Neural progenitor cell (in vitro differentiated cells): ENCODE measurements around the gene EVI5L. TPM values are rescaled to one million over a fixed set of nuclear protein-coding genes. Genes with fewer than 3 reads are reported as not detected.
"Not testable (repeated sequence)": the region's sequence is repeated elsewhere in the genome, so short reads cannot be mapped to it uniquely, and the experiment has no call there.

Source experiments
- DNase-seq: peaks from one replicate; pipeline ENCODE4 v3.0.0-alpha.2; 2016; ENCODE audit warnings: low spot score
- H2AFZ ChIP-seq: fragments of 200-600 bp; sonication (generic); replicated peaks from 2 replicates; pipeline ENCODE4 v1.6.1; 2016; ENCODE audit warnings: antibody characterized with exemption
- H3F3A ChIP-seq: fragments of 200-600 bp; sonication (generic); 2 replicates; pipeline ENCODE4 v1.6.1; 2016; ENCODE audit warnings: antibody characterized with exemption, low read depth
- H3K27ac ChIP-seq: fragments of 200-600 bp; sonication (generic); 2 replicates; pipeline ENCODE4 v1.5.1; 2016; ENCODE audit warnings: mild to moderate bottlenecking
- H3K27me3 ChIP-seq: fragments of 200-600 bp; sonication (generic); 2 replicates; pipeline ENCODE4 v1.6.1; 2016; ENCODE audit warnings: mild to moderate bottlenecking, moderate library complexity
- H3K36me3 ChIP-seq: fragments of 200-600 bp; sonication (generic); 2 replicates; pipeline ENCODE4 v1.5.1; 2016
- H3K4me1 ChIP-seq: fragments of 200-600 bp; sonication (generic); 2 replicates; pipeline ENCODE4 v1.6.1; 2016; ENCODE audit warnings: mixed run types
- H3K4me2 ChIP-seq: fragments of 200-600 bp; sonication (generic); 2 replicates; pipeline ENCODE4 v1.6.1; 2016
- H3K4me3 ChIP-seq: fragments of 200-600 bp; sonication (generic); 2 replicates; pipeline ENCODE4 v1.5.1; 2016
- H3K79me2 ChIP-seq: fragments of 200-600 bp; sonication (generic); 2 replicates; pipeline ENCODE4 v1.6.1; 2016; ENCODE audit warnings: low read depth
- H3K9ac ChIP-seq: fragments of 200-600 bp; sonication (generic); 2 replicates; pipeline ENCODE4 v1.6.1; 2016
- H3K9me3 ChIP-seq: fragments of 200-600 bp; sonication (generic); 2 replicates; pipeline ENCODE4 v1.5.1; 2016; ENCODE audit warnings: low read depth
- H4K20me1 ChIP-seq: fragments of 200-600 bp; sonication (generic); 2 replicates; pipeline ENCODE4 v1.6.1; 2016; ENCODE audit warnings: low read depth
- H3K27ac Mint-ChIP-seq: 3 replicates; pipeline ENCODE4 v1.8.0; 2021; ENCODE audit warnings: mixed read lengths
- H3K27me3 Mint-ChIP-seq: 2 replicates; pipeline ENCODE4 v1.8.0; 2022; ENCODE audit warnings: low read depth, mild to moderate bottlenecking, inconsistent platforms, moderate library complexity, mixed read lengths; ENCODE audit not compliant: insufficient read depth
- H3K36me3 Mint-ChIP-seq: 3 replicates; pipeline ENCODE4 v1.8.0; 2021; ENCODE audit warnings: mixed read lengths
- H3K4me1 Mint-ChIP-seq: 3 replicates; pipeline ENCODE4 v1.8.0; 2021; ENCODE audit warnings: mixed read lengths
- H3K4me3 Mint-ChIP-seq: 3 replicates; pipeline ENCODE4 v1.8.0; 2021; ENCODE audit warnings: mild to moderate bottlenecking, moderate library complexity, mixed read lengths
- H3K9me3 Mint-ChIP-seq: 3 replicates; pipeline ENCODE4 v1.8.0; 2020; ENCODE audit warnings: mixed read lengths
- CTCF ChIP-seq: fragments of 200-600 bp; sonication (generic); IDR thresholded peaks from 2 replicates; pipeline ENCODE4 v1.5.1; 2017; ENCODE audit warnings: antibody characterized with exemption, mild to moderate bottlenecking
- EZH2 ChIP-seq: fragments of 200-600 bp; sonication (generic); IDR thresholded peaks from 2 replicates; pipeline ENCODE4 v1.6.1; 2017; ENCODE audit warnings: antibody characterized with exemption, mild to moderate bottlenecking, moderate library complexity
- EZH2phosphoT487 ChIP-seq: fragments of 200-600 bp; sonication (generic); IDR thresholded peaks from 2 replicates; pipeline ENCODE4 v1.6.1; 2017; ENCODE audit warnings: antibody characterized with exemption
- total RNA-seq: library from RNA; depleted of rRNA; stranded (reverse); fragments of >200 nt; gene quantifications from 2 replicates; pipeline ENCODE4 v1.2.3, GENCODE V29; 2015; ENCODE audit warnings: low replicate concordance

EVI5L gene
- total RNA-seq, 1 donor from 2014 or later: 4.1 TPM

GRCh38 chr19:7858109-7858770 is 28.2 kb downstream of the EVI5L start:
- H3K4me3 ChIP-seq: peak overlapping the region; percentile 47
- Mint-ChIP-seq H3K27ac (no peak overlapping the region), H3K9me3 (no peaks in the 10 kb centered on the region), H3K27me3 (peaks cover 25% of the 10 kb centered on the region), H3K4me3 (peak overlapping the region; percentile 38), H3K36me3 (no peaks in the 10 kb centered on the region), H3K4me1 (peaks cover 6% of the 10 kb centered on the region)
- H3K27me3 ChIP-seq: peaks cover 83% of the 10 kb centered on the region
- H3K4me1 ChIP-seq: peaks cover 16% of the 10 kb centered on the region
- peak overlapping the region; percentile 51 for H2AFZ ChIP-seq
- H3K9me3 ChIP-seq: no peaks in the 10 kb centered on the region
- peak; percentile 90 for DNase-seq
- peak overlapping the region; percentile 77 for H3K4me2 ChIP-seq
- peaks cover 28% of the 10 kb centered on the region for H3F3A ChIP-seq
- H3K79me2 ChIP-seq: no peaks in the 10 kb centered on the region
- no peaks in the 10 kb centered on the region for H3K36me3 ChIP-seq
- no peak for TF ChIP-seq EZH2
- TF ChIP-seq EZH2phosphoT487: no peak
- TF ChIP-seq CTCF: no peak
- H3K9ac ChIP-seq: no peak overlapping the region
- H3K27ac ChIP-seq: no peak overlapping the region
- H4K20me1 ChIP-seq: peaks cover 29% of the 10 kb centered on the region

- H3K4me3 Mint-ChIP-seq, H3K4me3 ChIP-seq, H3K36me3 ChIP-seq, H2AFZ ChIP-seq, DNase-seq, H3K4me2 ChIP-seq, H3K79me2 ChIP-seq, H3K27ac Mint-ChIP-seq, H3K36me3 Mint-ChIP-seq, H3K27ac ChIP-seq, H3K4me1 Mint-ChIP-seq, H3K9ac ChIP-seq, H3K9me3 ChIP-seq, H3K9me3 Mint-ChIP-seq: not testable (repeated sequence)
- peaks cover 24% of the 10 kb centered on the region for H3K27me3 Mint-ChIP-seq
- Histone ChIP-seq H3K27me3 (peaks cover 83% of the 10 kb centered on the region), H3F3A (peaks cover 34% of the 10 kb centered on the region), H3K4me1 (peaks cover 20% of the 10 kb centered on the region), H4K20me1 (peaks cover 32% of the 10 kb centered on the region)
Observed at GRCh38 chr19:7859087-7859486, 29.1 kb downstream of the EVI5L start.

GRCh38 chr19:7859831-7860713 is 30.1 kb downstream of the EVI5L start:
- no peak overlapping the region for H3K27ac Mint-ChIP-seq
- peaks cover 32% of the 10 kb centered on the region for H4K20me1 ChIP-seq
- no peak overlapping the region for H3K9ac ChIP-seq
- no peaks in the 10 kb centered on the region for H3K9me3 Mint-ChIP-seq
- H3K36me3 ChIP-seq: no peaks in the 10 kb centered on the region
- no peak overlapping the region for H3K4me3 Mint-ChIP-seq
- no peak overlapping the region for H3K4me3 ChIP-seq
- DNase-seq: no peak
- no peak overlapping the region for H3K4me2 ChIP-seq
- H3K27me3 Mint-ChIP-seq: peaks cover 26% of the 10 kb centered on the region
- peaks cover 6% of the 10 kb centered on the region for H3K4me1 Mint-ChIP-seq
- H3K27me3 ChIP-seq: peaks cover 83% of the 10 kb centered on the region
- H3K36me3 Mint-ChIP-seq: no peaks in the 10 kb centered on the region
- no peak overlapping the region for H3K27ac ChIP-seq
- H3K9me3 ChIP-seq: no peaks in the 10 kb centered on the region
- H3F3A ChIP-seq: peaks cover 34% of the 10 kb centered on the region
- TF ChIP-seq EZH2phosphoT487: no peak
- TF ChIP-seq CTCF: no peak
- no peak for TF ChIP-seq EZH2
- H3K79me2 ChIP-seq: no peaks in the 10 kb centered on the region
- H3K4me1 ChIP-seq: peaks cover 20% of the 10 kb centered on the region
- H2AFZ ChIP-seq: no peak overlapping the region
